ENCODE data around the gene ZNF677.
"Not testable (repeated sequence)": the region's sequence is repeated elsewhere in the genome, so short reads cannot be mapped to it uniquely, and the experiment has no call there.

The ZNF677 gene

GRCh38 chr19:53254411-53255341, at the start of gene ZNF677:
ZNF677 (minus strand) TSS chr19:53254873; CDS start chr19:53251550, 3,323 bp downstream.
- DNase-seq: peak; percentile 97

GRCh38 chr19:53301341-53301740, 46.7 kb upstream of the ZNF677 start:
- not testable (repeated sequence) for DNase-seq

- DNase-seq: no peak
These were observed 40.2 kb upstream of the ZNF677 start for GRCh38 chr19:53294786-53295441.

- DNase-seq: no peak
These were observed 36.3 kb upstream of the ZNF677 start for GRCh38 chr19:53290758-53291549.

GRCh38 chr19:53285087-53285486, 30.4 kb upstream of the ZNF677 start:
- DNase-seq: no peak

GRCh38 chr19:53281947-53282346, 27.3 kb upstream of the ZNF677 start:
- not testable (repeated sequence) for DNase-seq

GRCh38 chr19:53275480-53275879, 20.8 kb upstream of the ZNF677 start:
- DNase-seq: no peak

- no peak for DNase-seq
These were observed 17.4 kb upstream of the ZNF677 start for GRCh38 chr19:53272044-53272443.

- DNase-seq: not testable (repeated sequence)
These were observed 15.2 kb upstream of the ZNF677 start for GRCh38 chr19:53269861-53270260.

- DNase-seq: not testable (repeated sequence)
These were observed 12.9 kb upstream of the ZNF677 start, which contains the start of gene VN1R4 for GRCh38 chr19:53267623-53268022. VN1R4 (minus strand) TSS chr19:53267723; CDS start chr19:53267665, 58 bp downstream.

- DNase-seq: not testable (repeated sequence)
These were observed 3.2 kb upstream of the ZNF677 start, which contains the start of gene VN1R2 for GRCh38 chr19:53257715-53258342. VN1R2 (plus strand) TSS chr19:53258292; CDS start chr19:53258376, 84 bp downstream.

- no peak for DNase-seq
These were observed 8.2 kb downstream of the ZNF677 start for GRCh38 chr19:53246498-53246897.

GRCh38 chr19:53237114-53237777, 17.4 kb downstream of the ZNF677 start:
- DNase-seq: no peak

- DNase-seq: no peak
These were observed 30.1 kb downstream of the ZNF677 start for GRCh38 chr19:53224606-53225005.

- DNase-seq: not testable (repeated sequence)
These were observed 32.0 kb downstream of the ZNF677 start for GRCh38 chr19:53222716-53223115.

- DNase-seq: no peak
These were observed 41.9 kb downstream of the ZNF677 start for GRCh38 chr19:53212703-53213320.

GRCh38 chr19:53211554-53211953, 43.1 kb downstream of the ZNF677 start:
- DNase-seq: not testable (repeated sequence)

GRCh38 chr19:53196777-53197396, 57.8 kb downstream of the ZNF677 start:
- peak; percentile 99 for DNase-seq

- DNase-seq: peak; percentile 97
These were observed 59.3 kb downstream of the ZNF677 start for GRCh38 chr19:53195265-53195903.

- no peak for DNase-seq
These were observed 61.0 kb downstream of the ZNF677 start for GRCh38 chr19:53193535-53194222.

Data from NCI-H2227 treated with DMSO at 0.1 percent for 48 hours (cell line).